ENCODE results near the gene AKNA.

Gene AKNA

GRCh38 chr9:114349713-114350480 lies 37.9 kb downstream of the AKNA start:
- DNase-seq (ENCODE audit: insufficient read length): no peak
- peak; percentile 27 for FAIRE-seq
- TF ChIP-seq POLR2AphosphoS5 (IDR thresholded peaks at IDR 0.05; ENCODE audit: low read depth, low read length) (no peak), TAF1 (IDR thresholded peaks at IDR 0.05; ENCODE audit: borderline replicate concordance, low read depth, low read length) (no peak), POLR2A (IDR thresholded peaks at IDR 0.05; ENCODE audit: low read depth, low read length) (no peak)

- no peak for TF ChIP-seq POLR2AphosphoS5 (IDR thresholded peaks at IDR 0.05; ENCODE audit: low read depth, low read length)
- peak; percentile 36; the same call in 1 of the 2 replicates for TF ChIP-seq POLR2A (IDR thresholded peaks at IDR 0.05; ENCODE audit: low read depth, low read length)
- DNase-seq (ENCODE audit: insufficient read length): peak; percentile 68
- FAIRE-seq: peak; percentile 90
These were observed 38.8 kb downstream of the AKNA start for GRCh38 chr9:114348906-114349482.

- FAIRE-seq: no peak
- no peak for TF ChIP-seq POLR2AphosphoS5 (IDR thresholded peaks at IDR 0.05; ENCODE audit: low read depth, low read length)
- no peak for TF ChIP-seq POLR2A (IDR thresholded peaks at IDR 0.05; ENCODE audit: low read depth, low read length)
- no peak for TF ChIP-seq TAF1 (IDR thresholded peaks at IDR 0.05; ENCODE audit: borderline replicate concordance, low read depth, low read length)
- DNase-seq (ENCODE audit: insufficient read length): no peak
These were observed 39.4 kb downstream of the AKNA start for GRCh38 chr9:114348261-114348905.

- DNase-seq (ENCODE audit: insufficient read length) (no peak), FAIRE-seq (no peak)
These were observed 40.1 kb downstream of the AKNA start for GRCh38 chr9:114347675-114348074.

GRCh38 chr9:114346146-114346545 lies 41.6 kb downstream of the AKNA start:
- DNase-seq (ENCODE audit: insufficient read length) (no peak), FAIRE-seq (no peak)
- TF ChIP-seq POLR2A (IDR thresholded peaks at IDR 0.05; ENCODE audit: low read depth, low read length): no peak

More at GRCh38 chr9:114347675-114348074, 40.1 kb downstream of the AKNA start:
- TF ChIP-seq POLR2AphosphoS5 (IDR thresholded peaks at IDR 0.05; ENCODE audit: low read depth, low read length) (no peak), TAF1 (IDR thresholded peaks at IDR 0.05; ENCODE audit: borderline replicate concordance, low read depth, low read length) (no peak), POLR2A (IDR thresholded peaks at IDR 0.05; ENCODE audit: low read depth, low read length) (no peak)

GRCh38 chr9:114345493-114346065 lies 42.2 kb downstream of the AKNA start:
- DNase-seq (ENCODE audit: insufficient read length) (no peak), FAIRE-seq (no peak)
- TF ChIP-seq POLR2A (IDR thresholded peaks at IDR 0.05; ENCODE audit: low read depth, low read length) (no peak), POLR2AphosphoS5 (IDR thresholded peaks at IDR 0.05; ENCODE audit: low read depth, low read length) (no peak), TAF1 (IDR thresholded peaks at IDR 0.05; ENCODE audit: borderline replicate concordance, low read depth, low read length) (no peak)

GRCh38 chr9:114344692-114345091 lies 43.1 kb downstream of the AKNA start:
- FAIRE-seq (no peak), DNase-seq (ENCODE audit: insufficient read length) (no peak)
- TF ChIP-seq POLR2A (IDR thresholded peaks at IDR 0.05; ENCODE audit: low read depth, low read length) (no peak; the same call in 1 of the 2 replicates), TAF1 (IDR thresholded peaks at IDR 0.05; ENCODE audit: borderline replicate concordance, low read depth, low read length) (no peak), POLR2AphosphoS5 (IDR thresholded peaks at IDR 0.05; ENCODE audit: low read depth, low read length) (no peak)

GRCh38 chr9:114344188-114344566 lies 43.6 kb downstream of the AKNA start:
- FAIRE-seq: no peak
- no peak for DNase-seq (ENCODE audit: insufficient read length)
- TF ChIP-seq TAF1 (IDR thresholded peaks at IDR 0.05; ENCODE audit: borderline replicate concordance, low read depth, low read length) (no peak), POLR2A (IDR thresholded peaks at IDR 0.05; ENCODE audit: low read depth, low read length) (no peak; the same call in 1 of the 2 replicates), POLR2AphosphoS5 (IDR thresholded peaks at IDR 0.05; ENCODE audit: low read depth, low read length) (no peak)

GRCh38 chr9:114343471-114344187 lies 44.2 kb downstream of the AKNA start:
- FAIRE-seq: no peak
- no peak for TF ChIP-seq POLR2A (IDR thresholded peaks at IDR 0.05; ENCODE audit: low read depth, low read length)
- TF ChIP-seq TAF1 (IDR thresholded peaks at IDR 0.05; ENCODE audit: borderline replicate concordance, low read depth, low read length): no peak
- no peak for TF ChIP-seq POLR2AphosphoS5 (IDR thresholded peaks at IDR 0.05; ENCODE audit: low read depth, low read length)
- no peak for DNase-seq (ENCODE audit: insufficient read length)

GRCh38 chr9:114342755-114343440 lies 44.9 kb downstream of the AKNA start:
- FAIRE-seq: no peak
- TF ChIP-seq POLR2AphosphoS5 (IDR thresholded peaks at IDR 0.05; ENCODE audit: low read depth, low read length) (no peak), POLR2A (IDR thresholded peaks at IDR 0.05; ENCODE audit: low read depth, low read length) (no peak), TAF1 (IDR thresholded peaks at IDR 0.05; ENCODE audit: borderline replicate concordance, low read depth, low read length) (no peak)
- no peak for DNase-seq (ENCODE audit: insufficient read length)

- FAIRE-seq (no peak), DNase-seq (ENCODE audit: insufficient read length) (no peak)
- TF ChIP-seq TAF1 (IDR thresholded peaks at IDR 0.05; ENCODE audit: borderline replicate concordance, low read depth, low read length): no peak
- no peak for TF ChIP-seq POLR2AphosphoS5 (IDR thresholded peaks at IDR 0.05; ENCODE audit: low read depth, low read length)
- TF ChIP-seq POLR2A (IDR thresholded peaks at IDR 0.05; ENCODE audit: low read depth, low read length): no peak
These were observed 45.8 kb downstream of the AKNA start for GRCh38 chr9:114341991-114342390.
